CD14-positive monocyte (primary cell): ENCODE results near the gene COL15A1. TPM values are rescaled to one million over a fixed set of nuclear protein-coding genes. Genes with fewer than 3 reads are reported as not detected.

Experiments
- DNase-seq, 3 donors: peaks; one replicate each; pipeline ENCODE4 v3.0.0-alpha.2; 2011 to 2022
- H2AFZ ChIP-seq: 2 replicates; pipeline ENCODE4 v1.6.0; 2012; ENCODE audit warnings: mild to moderate bottlenecking, low read depth, low read length, inconsistent platforms; ENCODE audit not compliant: insufficient read depth, poor library complexity, severe bottlenecking
- H3K27ac ChIP-seq, 2 donors: 1 replicate in 1 of 2; 2 replicates in 1 of 2; pipeline ENCODE4 v1.5.1; 2012 to 2013; ENCODE audit warnings: low read length in 2 of 2, control low read depth in 1 of 2, inconsistent platforms in 1 of 2, low read depth in 1 of 2, mild to moderate bottlenecking in 1 of 2
- H3K27me3 ChIP-seq, 2 donors: one replicate each; pipeline versions ENCODE4 v1.6.0 to v1.6.1; 2011 to 2013; ENCODE audit warnings: low read length in 2 of 2; ENCODE audit not compliant: control insufficient read depth in 2 of 2, insufficient read depth in 2 of 2
- H3K36me3 ChIP-seq, 2 donors: replicated peaks in 1 of 2; 1 replicate in 1 of 2; 2 replicates in 1 of 2; pipeline versions ENCODE4 v1.5.1 to v1.6.1; 2012 to 2013; ENCODE audit warnings: low read length in 2 of 2, control low read depth in 1 of 2, inconsistent platforms in 1 of 2, mild to moderate bottlenecking in 1 of 2; ENCODE audit not compliant: insufficient read depth in 2 of 2, control insufficient read depth in 1 of 2
- H3K4me1 ChIP-seq, 2 donors: 1 replicate in 1 of 2; 2 replicates in 1 of 2; pipeline versions ENCODE4 v1.5.1 to v1.6.1; 2012 to 2013; ENCODE audit warnings: low read length in 2 of 2, control low read depth in 1 of 2, inconsistent platforms in 1 of 2, mild to moderate bottlenecking in 1 of 2, moderate library complexity in 1 of 2; ENCODE audit not compliant: insufficient read depth in 2 of 2, control insufficient read depth in 1 of 2
- H3K4me2 ChIP-seq: replicated peaks from 2 replicates; pipeline ENCODE3; 2012; ENCODE audit warnings: low read length, moderate library complexity, mild to moderate bottlenecking; ENCODE audit not compliant: poor library complexity, severe bottlenecking; ENCODE audit errors: extremely low read depth
- H3K4me3 ChIP-seq, 3 experiments: fragments of 200-600 bp in 1 of 3; sonication (generic) in 1 of 3; replicated peaks in 1 of 3; 1 replicate in 2 of 3; 2 replicates in 1 of 3; pipeline ENCODE4 v1.5.1; 2011 to 2013; ENCODE audit warnings: low read length in 3 of 3, mild to moderate bottlenecking in 3 of 3, control low read depth in 2 of 3, low read depth in 2 of 3, inconsistent platforms in 1 of 3, moderate library complexity in 1 of 3
- H3K79me2 ChIP-seq: 2 replicates; pipeline ENCODE4 v1.6.0; 2012; ENCODE audit warnings: mild to moderate bottlenecking, control low read depth, inconsistent platforms, low read length, moderate library complexity; ENCODE audit not compliant: insufficient read depth
- H3K9ac ChIP-seq: 2 replicates; pipeline ENCODE4 v1.6.0; 2017; ENCODE audit warnings: low read length, mild to moderate bottlenecking; ENCODE audit not compliant: insufficient read depth, poor library complexity, severe bottlenecking
- H3K9me3 ChIP-seq, 2 donors: replicated peaks in 1 of 2; 1 replicate in 1 of 2; 2 replicates in 1 of 2; pipeline versions ENCODE4 v1.5.1 to v1.6.1; 2012 to 2013; ENCODE audit warnings: low read length in 2 of 2, control low read depth in 1 of 2; ENCODE audit not compliant: control insufficient read depth in 1 of 2, insufficient read depth in 1 of 2
- H4K20me1 ChIP-seq: 2 replicates; pipeline ENCODE4 v1.6.0; 2012; ENCODE audit warnings: mild to moderate bottlenecking, low read length, control low read depth, moderate library complexity; ENCODE audit not compliant: insufficient read depth
- H3K27ac Mint-ChIP-seq, 7 donors: one replicate each; pipeline ENCODE4 v1.8.0; 2020; ENCODE audit warnings: mild to moderate bottlenecking in 7 of 7, mixed read lengths in 7 of 7, moderate library complexity in 6 of 7, inconsistent platforms in 2 of 7
- H3K27me3 Mint-ChIP-seq, 3 donors: one replicate each; pipeline ENCODE4 v1.8.0; 2021 to 2022; ENCODE audit warnings: low read depth in 3 of 3, mild to moderate bottlenecking in 3 of 3, mixed read lengths in 3 of 3, moderate library complexity in 3 of 3, inconsistent platforms in 1 of 3
- H3K36me3 Mint-ChIP-seq, 2 donors: one replicate each; pipeline ENCODE4 v1.8.0; 2020; ENCODE audit warnings: mixed read lengths in 2 of 2, inconsistent platforms in 1 of 2, mild to moderate bottlenecking in 1 of 2
- H3K4me1 Mint-ChIP-seq: one replicate; pipeline ENCODE4 v1.8.0; 2020; ENCODE audit warnings: mild to moderate bottlenecking, mixed read lengths
- H3K4me3 Mint-ChIP-seq, 2 donors: one replicate each; pipeline ENCODE4 v1.8.0; 2020; ENCODE audit warnings: mild to moderate bottlenecking in 2 of 2, mixed read lengths in 2 of 2, moderate library complexity in 1 of 2
- H3K9me3 Mint-ChIP-seq, 7 donors: one replicate each; pipeline ENCODE4 v1.8.0; 2020 to 2022; ENCODE audit warnings: mixed read lengths in 7 of 7, mild to moderate bottlenecking in 6 of 7, moderate library complexity in 6 of 7, inconsistent platforms in 2 of 7
- WGBS: methylation state at CpG from one replicate; pipeline ENCODE4 v1.1.5; 2013; ENCODE audit warnings: missing lambda C conversion rate; ENCODE audit not compliant: insufficient coverage; 5-methylcytosine and 5-hydroxymethylcytosine counted together
- intact Hi-C, 2 donors: fragments of 100-400 bp; cut with micrococcal nuclease; formaldehyde crosslinking; loops; one replicate each; pipeline versions ENCODE4 v1.15.0 to v1.15.1; 2023
- polyA plus RNA-seq, 3 donors: library from polyadenylated mRNA; depleted of rRNA in 1 of 3; unstranded in 2 of 3; stranded (reverse) in 1 of 3; fragments of 300-500 nt in 2 of 3; fragments of >200 nt in 1 of 3; fragmentation: Illumina TruSeq in 2 of 3; gene quantifications; 1 replicate in 2 of 3; 2 replicates in 1 of 3; pipeline ENCODE4 v1.2.3, GENCODE V29; 2012 to 2021
- TF ChIP-seq, protein P1 (sequence below): fragments of 200-600 bp; IDR thresholded peaks from one replicate; pipeline ENCODE4 v1.8.0; 2022; ENCODE audit warnings: antibody characterized with exemption, mild to moderate bottlenecking

COL15A1 gene
- polyA plus RNA-seq, 3 donors: 0.03 to 0.14 (median 0.11) TPM

DNA sequence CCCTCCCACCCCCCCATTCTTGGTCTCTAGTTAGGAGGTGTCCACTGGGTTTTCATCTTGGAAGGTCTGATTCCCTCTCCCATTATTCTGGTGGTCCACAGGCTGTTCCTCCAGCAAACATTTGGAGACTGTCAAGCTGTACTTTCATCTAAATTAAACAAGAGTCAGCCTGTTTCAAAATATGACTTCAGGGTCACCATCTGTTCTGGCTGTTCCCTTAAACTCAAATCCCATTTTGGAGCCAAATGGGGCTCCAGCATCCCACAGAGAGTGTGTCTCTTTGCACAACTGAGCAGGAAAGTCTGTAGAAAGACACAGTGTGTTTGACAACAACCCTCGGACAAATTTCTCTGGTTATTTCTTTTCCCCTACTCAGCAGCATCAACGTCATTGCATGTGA is 20.5 kb downstream of the COL15A1 start:
- DNase-seq: no peak
- H3K27me3 Mint-ChIP-seq: peaks cover 3 to 4% (median 3%) of the 10 kb centered on the region in 3 donors
- TF ChIP-seq, protein P1, sequence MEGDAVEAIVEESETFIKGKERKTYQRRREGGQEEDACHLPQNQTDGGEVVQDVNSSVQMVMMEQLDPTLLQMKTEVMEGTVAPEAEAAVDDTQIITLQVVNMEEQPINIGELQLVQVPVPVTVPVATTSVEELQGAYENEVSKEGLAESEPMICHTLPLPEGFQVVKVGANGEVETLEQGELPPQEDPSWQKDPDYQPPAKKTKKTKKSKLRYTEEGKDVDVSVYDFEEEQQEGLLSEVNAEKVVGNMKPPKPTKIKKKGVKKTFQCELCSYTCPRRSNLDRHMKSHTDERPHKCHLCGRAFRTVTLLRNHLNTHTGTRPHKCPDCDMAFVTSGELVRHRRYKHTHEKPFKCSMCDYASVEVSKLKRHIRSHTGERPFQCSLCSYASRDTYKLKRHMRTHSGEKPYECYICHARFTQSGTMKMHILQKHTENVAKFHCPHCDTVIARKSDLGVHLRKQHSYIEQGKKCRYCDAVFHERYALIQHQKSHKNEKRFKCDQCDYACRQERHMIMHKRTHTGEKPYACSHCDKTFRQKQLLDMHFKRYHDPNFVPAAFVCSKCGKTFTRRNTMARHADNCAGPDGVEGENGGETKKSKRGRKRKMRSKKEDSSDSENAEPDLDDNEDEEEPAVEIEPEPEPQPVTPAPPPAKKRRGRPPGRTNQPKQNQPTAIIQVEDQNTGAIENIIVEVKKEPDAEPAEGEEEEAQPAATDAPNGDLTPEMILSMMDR: no peak
- no peak overlapping the region for H3K27ac Mint-ChIP-seq
- Histone ChIP-seq H3K79me2 (no peaks in the 10 kb centered on the region), H3K36me3 (no peaks in the 10 kb centered on the region), H2AFZ (no peak overlapping the region), H3K27me3 (no peaks in the 10 kb centered on the region), H3K4me2 (no peak overlapping the region), H3K4me1 (no peaks in the 10 kb centered on the region), H4K20me1 (no peaks in the 10 kb centered on the region), H3K4me3 (no peak overlapping the region), H3K9me3 (no peaks in the 10 kb centered on the region), H3K27ac (no peak overlapping the region), H3K9ac (no peak overlapping the region)
- intact Hi-C loops: no loop called here
- no CpG with 5 or more reads among the region's 2 CpGs for WGBS
- no peaks in the 10 kb centered on the region for H3K4me1 Mint-ChIP-seq
- H3K4me3 Mint-ChIP-seq: no peak overlapping the region
- peaks cover 0 to 2% (median 0%) of the 10 kb centered on the region in 7 donors for H3K9me3 Mint-ChIP-seq
- H3K36me3 Mint-ChIP-seq: no peaks in the 10 kb centered on the region

- no peak overlapping the region for H3K9ac ChIP-seq
- H3K4me2 ChIP-seq: no peak overlapping the region
- no peaks in the 10 kb centered on the region for H3K4me1 Mint-ChIP-seq
- peaks cover 0 to 2% (median 0%) of the 10 kb centered on the region in 7 donors for H3K9me3 Mint-ChIP-seq
- peaks cover 3% of the 10 kb centered on the region in 3 donors for H3K27me3 Mint-ChIP-seq
- no peak overlapping the region for H3K27ac ChIP-seq
- H4K20me1 ChIP-seq: no peaks in the 10 kb centered on the region
- no peaks in the 10 kb centered on the region for H3K36me3 Mint-ChIP-seq
- TF ChIP-seq, protein P1: no peak
- H3K4me3 ChIP-seq: no peak overlapping the region
- no peaks in the 10 kb centered on the region for H3K4me1 ChIP-seq
- H3K79me2 ChIP-seq: no peaks in the 10 kb centered on the region
- no peaks in the 10 kb centered on the region for H3K9me3 ChIP-seq
- H3K36me3 ChIP-seq: no peaks in the 10 kb centered on the region
- no peak overlapping the region for H3K4me3 Mint-ChIP-seq
- no peak overlapping the region for H3K27ac Mint-ChIP-seq
- no peak overlapping the region for H2AFZ ChIP-seq
- H3K27me3 ChIP-seq: no peaks in the 10 kb centered on the region
- DNase-seq: no peak
- intact Hi-C loops: no loop called here
- 86% methylated on average over 5 of the region's 7 CpGs for WGBS
These were observed 21.2 kb downstream of the COL15A1 start for GRCh38 chr9:98964911-98965336.
